Measurements from ENCODE around the gene BICDL2.
A peak's percentile ranks its signal among the peaks of the same experiment; 100 is the strongest.

GRCh38 chr16:3015865-3016521 lies 20.8 kb downstream of the BICDL2 start:
- no peak for TF ChIP-seq GABPA (IDR thresholded peaks at IDR 0.05; ENCODE audit: borderline replicate concordance, insufficient read depth, low read length)
- TF ChIP-seq JUND (IDR thresholded peaks at IDR 0.05; ENCODE audit: low read length): no peak
- no peak for TF ChIP-seq CTCF (IDR thresholded peaks at IDR 0.05; ENCODE audit: control extremely low read depth in 1 of 3, insufficient read depth in 1 of 3, low read depth in 1 of 3, low read length in 3 of 3)
- TF ChIP-seq TBP (IDR thresholded peaks at IDR 0.05; ENCODE audit: low read depth, low read length): no peak
- peak; percentile 38 to 41; a peak in 2 of 3 replicates for TF ChIP-seq POLR2A (IDR thresholded peaks at IDR 0.05; ENCODE audit: control extremely low read depth in 1 of 2, low read depth in 2 of 2, low read length in 2 of 2)
- TF ChIP-seq SIRT6 (IDR thresholded peaks at IDR 0.05; ENCODE audit: low read length): no peak
- TF ChIP-seq PHF8 (conservative IDR thresholded peaks at IDR 0.05; ENCODE audit: low read depth, low read length): no peak
- TF ChIP-seq EZH2 (IDR thresholded peaks at IDR 0.05; ENCODE audit: low read depth, low read length, severe bottlenecking): no peak
- no peak for TF ChIP-seq RXRA (IDR thresholded peaks at IDR 0.05; ENCODE audit: insufficient read depth, low read depth, low read length)
- TF ChIP-seq SIN3A (conservative IDR thresholded peaks at IDR 0.05 in 1 of 2, IDR thresholded peaks at IDR 0.05 in 1 of 2; ENCODE audit: low read depth in 1 of 2, low read length in 2 of 2): no peak
- no peak for TF ChIP-seq ZNF274 (IDR thresholded peaks at IDR 0.05; ENCODE audit: borderline replicate concordance, extremely low read depth, low read length)

Measured in H1 (cell line).